Gastroesophageal sphincter (tissue), 4 donors: ENCODE data around the gene MED19. TPM values are rescaled to one million over a fixed set of nuclear protein-coding genes. Genes with fewer than 3 reads are reported as not detected.
"Not testable (repeated sequence)": the region's sequence is repeated elsewhere in the genome, so short reads cannot be mapped to it uniquely, and the experiment has no call there.

Source experiments
- ATAC-seq: fragments of 150-250 bp; one replicate; pipeline ENCODE4 v1.9.1; 2016; ENCODE audit warnings: mild to moderate bottlenecking, moderate library complexity
- H3K27ac ChIP-seq, 4 donors: fragments of 200-600 bp; sonication (generic) in 3 of 4; 1 replicate in 3 of 4; 2 replicates in 1 of 4; pipeline ENCODE4 v1.5.1; 2016 to 2019
- H3K27me3 ChIP-seq: fragments of 200-600 bp; sonication (generic); one replicate; pipeline ENCODE4 v1.5.1; 2019
- H3K36me3 ChIP-seq, 2 donors: fragments of 200-600 bp; sonication (generic); one replicate each; pipeline ENCODE4 v1.5.1; 2019; ENCODE audit warnings: control low read depth in 1 of 2
- H3K4me1 ChIP-seq, 3 donors: fragments of 200-600 bp; sonication (generic); 1 replicate in 2 of 3; 2 replicates in 1 of 3; pipeline ENCODE4 v1.5.1; 2016 to 2019; ENCODE audit warnings: control low read depth in 2 of 3
- H3K4me3 ChIP-seq, 2 donors: fragments of 200-600 bp; sonication (generic); one replicate each; pipeline ENCODE4 v1.5.1; 2019; ENCODE audit warnings: mild to moderate bottlenecking in 1 of 2, moderate library complexity in 1 of 2
- H3K9me3 ChIP-seq, 3 donors: fragments of 200-600 bp; sonication (generic); one replicate each; pipeline ENCODE4 v1.5.1; 2017 to 2019; ENCODE audit warnings: control low read depth in 2 of 3
- EP300 ChIP-seq: sonication (generic); formaldehyde crosslinking; IDR thresholded peaks from one replicate; pipeline ENCODE4 v1.6.1; 2017; ENCODE audit warnings: antibody characterized with exemption, mild to moderate bottlenecking
- POLR2A ChIP-seq, 2 donors: fragments of 450-650 bp; IDR thresholded peaks; one replicate each; pipeline ENCODE4 v1.6.1; 2017; ENCODE audit warnings: antibody characterized with exemption in 2 of 2, mild to moderate bottlenecking in 2 of 2, moderate library complexity in 1 of 2
- POLR2AphosphoS5 ChIP-seq: sonication (generic); formaldehyde crosslinking; IDR thresholded peaks from one replicate; pipeline ENCODE4 v1.6.1; 2017; ENCODE audit warnings: antibody characterized with exemption
- WGBS, 2 donors: methylation state at CpG; one replicate each; pipeline ENCODE4 v1.1.5; 2018; ENCODE audit warnings: low coverage in 1 of 2; 5-methylcytosine and 5-hydroxymethylcytosine counted together
- total RNA-seq, 4 donors: library from RNA; depleted of rRNA; stranded (reverse); fragments of >200 nt; gene quantifications; one replicate each; pipeline ENCODE4 v1.1.0, GENCODE V29; 2016
- TF ChIP-seq, protein P1 (sequence below), 4 experiments: fragments of 200-600 bp in 2 of 4; fragments of 450-650 bp in 2 of 4; sonication (generic) in 1 of 4; IDR thresholded peaks; one replicate each; pipeline ENCODE4 v1.5.1; 2017 to 2019; ENCODE audit warnings: antibody characterized with exemption in 4 of 4, mild to moderate bottlenecking in 2 of 4, moderate library complexity in 2 of 4

Gene MED19
- total RNA-seq, 4 donors from 2014 or later: 10.4 to 15.5 (median 12.5) TPM

DNA sequence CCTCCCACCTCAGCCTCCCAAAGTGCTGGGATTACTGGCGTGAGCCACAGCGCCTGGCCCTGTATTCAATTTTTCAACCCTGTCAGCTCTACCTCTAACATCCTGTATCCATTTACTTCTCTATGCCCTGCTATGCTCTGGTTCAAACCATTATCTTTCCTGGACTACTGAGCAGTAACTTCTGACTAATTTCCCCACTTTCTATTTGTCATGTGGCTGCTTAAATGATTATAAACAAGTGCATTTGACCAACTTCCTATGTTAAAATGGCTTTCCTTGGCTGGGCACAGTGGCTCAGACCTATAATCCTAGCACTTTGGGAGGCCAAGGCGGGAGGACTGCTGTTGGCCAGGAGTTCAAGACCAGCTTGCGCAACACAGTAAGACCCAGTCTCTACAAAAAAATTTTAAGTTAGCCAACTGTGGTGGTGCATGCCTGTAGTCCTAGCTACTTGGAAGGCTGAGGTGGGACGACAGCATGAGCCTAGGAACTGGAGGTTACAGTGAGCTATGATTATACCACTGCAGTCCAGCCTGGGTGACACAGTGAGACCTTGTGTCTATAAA, 2.1 kb downstream of the MED19 start:
- TF ChIP-seq, protein P1, sequence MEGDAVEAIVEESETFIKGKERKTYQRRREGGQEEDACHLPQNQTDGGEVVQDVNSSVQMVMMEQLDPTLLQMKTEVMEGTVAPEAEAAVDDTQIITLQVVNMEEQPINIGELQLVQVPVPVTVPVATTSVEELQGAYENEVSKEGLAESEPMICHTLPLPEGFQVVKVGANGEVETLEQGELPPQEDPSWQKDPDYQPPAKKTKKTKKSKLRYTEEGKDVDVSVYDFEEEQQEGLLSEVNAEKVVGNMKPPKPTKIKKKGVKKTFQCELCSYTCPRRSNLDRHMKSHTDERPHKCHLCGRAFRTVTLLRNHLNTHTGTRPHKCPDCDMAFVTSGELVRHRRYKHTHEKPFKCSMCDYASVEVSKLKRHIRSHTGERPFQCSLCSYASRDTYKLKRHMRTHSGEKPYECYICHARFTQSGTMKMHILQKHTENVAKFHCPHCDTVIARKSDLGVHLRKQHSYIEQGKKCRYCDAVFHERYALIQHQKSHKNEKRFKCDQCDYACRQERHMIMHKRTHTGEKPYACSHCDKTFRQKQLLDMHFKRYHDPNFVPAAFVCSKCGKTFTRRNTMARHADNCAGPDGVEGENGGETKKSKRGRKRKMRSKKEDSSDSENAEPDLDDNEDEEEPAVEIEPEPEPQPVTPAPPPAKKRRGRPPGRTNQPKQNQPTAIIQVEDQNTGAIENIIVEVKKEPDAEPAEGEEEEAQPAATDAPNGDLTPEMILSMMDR (IDR thresholded peaks at IDR 0.05): no peak
- TF ChIP-seq EP300 (no peak), POLR2AphosphoS5 (no peak)
- no peak for ATAC-seq
- Histone ChIP-seq H3K4me1 (peaks cover 9 to 45% (median 23%) of the 10 kb centered on the region in 3 donors), H3K9me3 (no peaks in the 10 kb centered on the region), H3K36me3 (peaks cover 0 to 17% of the 10 kb centered on the region in 2 donors), H3K27me3 (no peaks in the 10 kb centered on the region), H3K27ac (no peak overlapping the region), H3K4me3 (no peak overlapping the region)
- 88 to 93% methylated on average over 3 to 5 of the region's 5 CpGs for WGBS, 2 donors

DNA sequence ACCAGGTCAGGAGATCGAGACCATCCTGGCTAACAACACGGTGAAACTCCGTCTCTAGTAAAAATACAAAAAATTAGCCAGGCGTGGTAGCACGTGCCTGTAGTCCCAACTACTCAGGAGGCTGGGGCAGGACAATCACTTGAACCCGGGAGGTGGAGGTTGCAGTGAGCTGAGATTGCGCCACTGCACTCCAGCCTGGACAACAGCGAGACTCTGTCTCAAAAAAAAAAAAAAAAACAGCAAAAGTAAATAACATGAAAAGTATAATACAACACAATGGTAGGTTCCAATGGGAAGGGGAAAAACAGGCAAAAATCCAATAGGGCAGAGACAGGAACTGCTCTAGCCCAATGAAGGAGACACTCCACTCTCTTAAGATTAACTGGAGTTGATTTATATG, 6.6 kb downstream of the MED19 start:
- not testable (repeated sequence) for H3K27me3 ChIP-seq, H3K4me3 ChIP-seq, ATAC-seq, H3K27ac ChIP-seq, H3K9me3 ChIP-seq
- 80 to 81% methylated on average over 3 to 5 of the region's 8 CpGs for WGBS, 2 donors
- Histone ChIP-seq H3K36me3 (peaks cover 0 to 59% of the 10 kb centered on the region in 2 donors), H3K4me1 (peaks cover 0 to 12% (median 0%) of the 10 kb centered on the region in 3 donors)

DNA sequence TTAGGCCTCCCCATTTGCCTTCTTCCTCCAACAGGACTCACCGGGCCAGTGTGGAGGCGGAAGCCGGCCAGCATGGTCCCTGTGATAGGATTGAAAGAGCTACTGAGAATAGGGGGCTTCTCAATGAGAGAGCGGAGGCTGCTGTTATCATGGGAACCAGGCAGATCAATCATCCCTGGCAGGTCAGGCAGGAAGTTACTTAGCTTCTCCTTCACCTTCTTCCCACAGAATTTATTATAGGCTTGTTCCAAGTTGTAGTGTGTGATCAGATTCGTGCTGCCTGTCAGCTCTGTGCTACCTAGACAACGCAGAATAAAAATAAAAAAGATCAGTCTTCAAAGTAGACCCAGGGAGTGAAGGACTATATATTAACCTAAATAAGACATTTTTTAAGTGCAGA, 7.1 kb downstream of the MED19 start:
- 59 to 86% methylated on average over 2 to 6 of the region's 6 CpGs for WGBS, 2 donors
- H3K9me3 ChIP-seq: no peaks in the 10 kb centered on the region
- H3K4me1 ChIP-seq: peaks cover 0 to 7% (median 0%) of the 10 kb centered on the region in 3 donors
- H3K27me3 ChIP-seq: no peaks in the 10 kb centered on the region
- no peak for ATAC-seq
- peaks cover 0 to 64% of the 10 kb centered on the region in 2 donors for H3K36me3 ChIP-seq
- no peak overlapping the region for H3K27ac ChIP-seq
- no peak for TF ChIP-seq POLR2AphosphoS5
- TF ChIP-seq, protein P1 (IDR thresholded peaks at IDR 0.05): no peak
- no peak for TF ChIP-seq EP300
- TF ChIP-seq POLR2A (IDR thresholded peaks at IDR 0.05): no peak
- H3K4me3 ChIP-seq: no peak overlapping the region

DNA sequence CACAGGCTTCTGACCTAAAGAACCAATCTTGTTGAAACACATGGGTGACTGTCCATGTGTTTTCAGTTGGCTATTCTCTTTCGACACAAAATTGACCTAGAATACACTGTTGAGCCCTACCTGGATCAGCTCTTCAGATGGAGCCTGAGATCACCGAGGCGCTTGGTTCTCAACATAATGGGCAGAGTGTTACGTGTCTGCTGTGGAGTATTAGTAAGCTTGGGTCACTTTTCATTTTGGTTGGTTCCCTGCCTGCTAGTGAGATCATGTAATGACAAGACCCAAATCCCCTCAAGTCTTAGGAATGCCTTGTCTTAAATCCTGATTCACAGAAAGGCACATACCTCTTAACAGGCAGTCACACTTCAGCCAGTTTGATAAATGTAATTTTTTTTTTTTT, 8.7 kb downstream of the MED19 start:
- H3K4me1 ChIP-seq: no peaks in the 10 kb centered on the region
- H3K27me3 ChIP-seq: no peaks in the 10 kb centered on the region
- H3K9me3 ChIP-seq: no peaks in the 10 kb centered on the region
- no peak overlapping the region for H3K4me3 ChIP-seq
- TF ChIP-seq POLR2AphosphoS5 (no peak), POLR2A (IDR thresholded peaks at IDR 0.05) (no peak), EP300 (no peak)
- TF ChIP-seq, protein P1 (IDR thresholded peaks at IDR 0.05): no peak
- whole genome bisulfite sequencing, 2 donors: 86 to 93% methylated on average over 2 to 4 of the region's 4 CpGs
- H3K27ac ChIP-seq: no peak overlapping the region
- peaks cover 0 to 75% of the 10 kb centered on the region in 2 donors for H3K36me3 ChIP-seq
- no peak for ATAC-seq

DNA sequence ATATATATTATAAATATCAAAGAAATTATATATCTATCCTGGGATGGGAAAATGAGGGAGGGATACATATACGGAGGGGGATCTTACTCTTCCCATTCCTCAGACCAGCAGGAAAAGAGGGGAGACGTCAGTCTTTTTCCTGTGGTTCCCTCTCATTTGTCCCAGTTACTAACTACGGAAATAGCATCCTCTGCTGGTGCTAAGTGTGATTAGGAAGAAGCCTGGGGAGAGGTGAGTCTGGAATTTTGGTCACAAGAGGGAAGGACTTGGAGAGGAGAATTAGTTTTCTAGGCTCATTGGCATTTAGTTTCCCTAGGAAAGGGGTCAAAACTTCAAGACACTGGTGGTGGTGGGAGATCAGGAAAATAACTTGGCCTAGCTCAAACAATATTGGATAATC, 11.6 kb downstream of the MED19 start:
- no peaks in the 10 kb centered on the region for H3K4me1 ChIP-seq
- ATAC-seq: no peak
- H3K27me3 ChIP-seq: no peaks in the 10 kb centered on the region
- H3K4me3 ChIP-seq: no peak overlapping the region
- TF ChIP-seq POLR2A (IDR thresholded peaks at IDR 0.05): no peak
- TF ChIP-seq, protein P1 (IDR thresholded peaks at IDR 0.05): no peak
- TF ChIP-seq EP300: no peak
- no peak for TF ChIP-seq POLR2AphosphoS5
- no peak overlapping the region for H3K27ac ChIP-seq
- peaks cover 0 to 94% of the 10 kb centered on the region in 2 donors for H3K36me3 ChIP-seq
- 43 to 51% methylated on average over 3 of the region's 3 CpGs for WGBS, 2 donors
- no peaks in the 10 kb centered on the region for H3K9me3 ChIP-seq
